Neural crest cell (in vitro differentiated cells): Measurements from ENCODE around the gene DNM3. TPM values are rescaled to one million over a fixed set of nuclear protein-coding genes. Genes with fewer than 3 reads are reported as not detected.

ENCODE experiments used
- DNase-seq: peaks from one replicate; pipeline ENCODE4 v3.0.0; 2021; ENCODE audit warnings: low read depth, mixed read lengths, low spot score
- H3K27ac Mint-ChIP-seq: one replicate; pipeline ENCODE4 v1.8.0; 2021; ENCODE audit warnings: mild to moderate bottlenecking, mixed read lengths; ENCODE audit not compliant: unreplicated experiment
- H3K27me3 Mint-ChIP-seq: 2 replicates; pipeline ENCODE4 v1.8.0; 2021; ENCODE audit warnings: low read depth, mild to moderate bottlenecking, mixed read lengths
- H3K36me3 Mint-ChIP-seq: 2 replicates; pipeline ENCODE4 v1.8.0; 2021; ENCODE audit warnings: low read depth, mild to moderate bottlenecking, mixed read lengths
- H3K4me1 Mint-ChIP-seq: 2 replicates; pipeline ENCODE4 v1.8.0; 2021; ENCODE audit warnings: mixed read lengths
- H3K4me3 Mint-ChIP-seq: one replicate; pipeline ENCODE4 v1.8.0; 2021; ENCODE audit warnings: mild to moderate bottlenecking, mixed read lengths
- H3K9me3 Mint-ChIP-seq: 2 replicates; pipeline ENCODE4 v1.8.0; 2021; ENCODE audit warnings: mixed read lengths
- CTCF ChIP-seq: fragments of 200-600 bp; sonication (generic); conservative IDR thresholded peaks from 2 replicates; pipeline ENCODE4 v1.5.0; 2021; ENCODE audit warnings: antibody characterized with exemption, mild to moderate bottlenecking
- total RNA-seq: library from RNA; stranded (reverse); gene quantifications from 2 replicates; pipeline ENCODE4 v1.2.1, GENCODE V29; 2021

DNM3 gene
- total RNA-seq, 1 donor from 2014 or later = 3.5 TPM

GRCh38 chr1:171849245-171849898 lies 8.1 kb downstream of the DNM3 start:
- no peak overlapping the region for H3K27ac Mint-ChIP-seq
- no peak for TF ChIP-seq CTCF
- H3K36me3 Mint-ChIP-seq = no peaks in the 10 kb centered on the region
- no peak overlapping the region for H3K4me3 Mint-ChIP-seq
- H3K9me3 Mint-ChIP-seq = no peaks in the 10 kb centered on the region
- peaks cover 2% of the 10 kb centered on the region for H3K27me3 Mint-ChIP-seq
- H3K4me1 Mint-ChIP-seq = peaks cover 5% of the 10 kb centered on the region
- DNase-seq = no peak

- Mint-ChIP-seq H3K27ac (no peak overlapping the region), H3K9me3 (peaks cover 2% of the 10 kb centered on the region), H3K4me1 (peaks cover 5% of the 10 kb centered on the region), H3K4me3 (no peak overlapping the region), H3K36me3 (no peaks in the 10 kb centered on the region), H3K27me3 (no peaks in the 10 kb centered on the region)
- no peak for TF ChIP-seq CTCF
- no peak for DNase-seq
Measured at GRCh38 chr1:171850651-171851350, 9.5 kb downstream of the DNM3 start.

- no peak for DNase-seq
- Mint-ChIP-seq H3K4me3 (no peak overlapping the region), H3K27ac (no peak overlapping the region), H3K36me3 (peaks cover 5% of the 10 kb centered on the region), H3K27me3 (no peaks in the 10 kb centered on the region), H3K4me1 (peaks cover 3% of the 10 kb centered on the region), H3K9me3 (peaks cover 11% of the 10 kb centered on the region)
- TF ChIP-seq CTCF = no peak
Measured at GRCh38 chr1:171852272-171852671, 11.0 kb downstream of the DNM3 start.

- TF ChIP-seq CTCF = no peak
- H3K36me3 Mint-ChIP-seq = peaks cover 5% of the 10 kb centered on the region
- H3K9me3 Mint-ChIP-seq = peaks cover 16% of the 10 kb centered on the region
- H3K4me3 Mint-ChIP-seq = no peak overlapping the region
- H3K27me3 Mint-ChIP-seq = no peaks in the 10 kb centered on the region
- H3K27ac Mint-ChIP-seq = no peak overlapping the region
- no peak for DNase-seq
- H3K4me1 Mint-ChIP-seq = no peaks in the 10 kb centered on the region
Measured at GRCh38 chr1:171855381-171855780, 14.1 kb downstream of the DNM3 start.

GRCh38 chr1:171858696-171859095 lies 17.4 kb downstream of the DNM3 start:
- Mint-ChIP-seq H3K4me1 (no peaks in the 10 kb centered on the region), H3K36me3 (peaks cover 11% of the 10 kb centered on the region), H3K27me3 (no peaks in the 10 kb centered on the region), H3K27ac (no peak overlapping the region), H3K4me3 (no peak overlapping the region), H3K9me3 (peaks cover 21% of the 10 kb centered on the region)
- no peak for TF ChIP-seq CTCF
- DNase-seq = no peak
